SK-N-SH (cell line): ENCODE results near the gene KLHL5.

Source experiments
- EP300 ChIP-seq, 2 experiments: IDR thresholded peaks; 2 replicates each; pipeline versions ENCODE4 v1.4.0 to v1.6.1; 2012; ENCODE audit warnings: borderline replicate concordance in 1 of 2, low read depth in 1 of 2, low read length in 1 of 2
- EZH2phosphoT487 ChIP-seq: fragments of 200-600 bp; sonication (generic); IDR thresholded peaks from 2 replicates; pipeline ENCODE4 v1.6.1; 2017; ENCODE audit warnings: low read depth, mixed run types, mild to moderate bottlenecking, antibody characterized with exemption, moderate library complexity, borderline replicate concordance
- JUND ChIP-seq: IDR thresholded peaks from 2 replicates; pipeline ENCODE4 v1.4.0; 2012
- RXRA ChIP-seq: IDR thresholded peaks from 2 replicates; pipeline ENCODE4 v1.4.0; 2012; ENCODE audit warnings: low read depth, mild to moderate bottlenecking, borderline replicate concordance
- SIN3A ChIP-seq: IDR thresholded peaks from 2 replicates; pipeline ENCODE4 v1.6.1; 2012; ENCODE audit warnings: low read depth, mild to moderate bottlenecking, low read length, moderate library complexity, borderline replicate concordance
- TAF1 ChIP-seq: IDR thresholded peaks from 2 replicates; pipeline ENCODE4 v1.6.1; 2012; ENCODE audit warnings: low read depth, mild to moderate bottlenecking, low read length, moderate library complexity, borderline replicate concordance
- YY1 ChIP-seq: IDR thresholded peaks from 2 replicates; pipeline ENCODE4 v1.4.0; 2012; ENCODE audit warnings: low read depth, mild to moderate bottlenecking
- TF ChIP-seq, protein P1 (sequence below): fragments of 200-600 bp; sonication (generic); IDR thresholded peaks from 2 replicates; pipeline ENCODE4 v1.6.1; 2017; ENCODE audit warnings: antibody characterized with exemption, mild to moderate bottlenecking, moderate library complexity

- TF ChIP-seq RXRA (no peak), EP300 (IDR thresholded peaks at IDR 0.05; ENCODE audit: borderline replicate concordance in 1 of 2, low read depth in 1 of 2, low read length in 1 of 2) (no peak), TAF1 (no peak), SIN3A (no peak), YY1 (no peak), JUND (no peak), EZH2phosphoT487 (no peak)
- TF ChIP-seq, protein P1, sequence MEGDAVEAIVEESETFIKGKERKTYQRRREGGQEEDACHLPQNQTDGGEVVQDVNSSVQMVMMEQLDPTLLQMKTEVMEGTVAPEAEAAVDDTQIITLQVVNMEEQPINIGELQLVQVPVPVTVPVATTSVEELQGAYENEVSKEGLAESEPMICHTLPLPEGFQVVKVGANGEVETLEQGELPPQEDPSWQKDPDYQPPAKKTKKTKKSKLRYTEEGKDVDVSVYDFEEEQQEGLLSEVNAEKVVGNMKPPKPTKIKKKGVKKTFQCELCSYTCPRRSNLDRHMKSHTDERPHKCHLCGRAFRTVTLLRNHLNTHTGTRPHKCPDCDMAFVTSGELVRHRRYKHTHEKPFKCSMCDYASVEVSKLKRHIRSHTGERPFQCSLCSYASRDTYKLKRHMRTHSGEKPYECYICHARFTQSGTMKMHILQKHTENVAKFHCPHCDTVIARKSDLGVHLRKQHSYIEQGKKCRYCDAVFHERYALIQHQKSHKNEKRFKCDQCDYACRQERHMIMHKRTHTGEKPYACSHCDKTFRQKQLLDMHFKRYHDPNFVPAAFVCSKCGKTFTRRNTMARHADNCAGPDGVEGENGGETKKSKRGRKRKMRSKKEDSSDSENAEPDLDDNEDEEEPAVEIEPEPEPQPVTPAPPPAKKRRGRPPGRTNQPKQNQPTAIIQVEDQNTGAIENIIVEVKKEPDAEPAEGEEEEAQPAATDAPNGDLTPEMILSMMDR = no peak
These were observed 15.8 kb upstream of the KLHL5 start for GRCh38 chr4:39046249-39046648.
